Measurements from ENCODE around the gene NPB.

DNA sequence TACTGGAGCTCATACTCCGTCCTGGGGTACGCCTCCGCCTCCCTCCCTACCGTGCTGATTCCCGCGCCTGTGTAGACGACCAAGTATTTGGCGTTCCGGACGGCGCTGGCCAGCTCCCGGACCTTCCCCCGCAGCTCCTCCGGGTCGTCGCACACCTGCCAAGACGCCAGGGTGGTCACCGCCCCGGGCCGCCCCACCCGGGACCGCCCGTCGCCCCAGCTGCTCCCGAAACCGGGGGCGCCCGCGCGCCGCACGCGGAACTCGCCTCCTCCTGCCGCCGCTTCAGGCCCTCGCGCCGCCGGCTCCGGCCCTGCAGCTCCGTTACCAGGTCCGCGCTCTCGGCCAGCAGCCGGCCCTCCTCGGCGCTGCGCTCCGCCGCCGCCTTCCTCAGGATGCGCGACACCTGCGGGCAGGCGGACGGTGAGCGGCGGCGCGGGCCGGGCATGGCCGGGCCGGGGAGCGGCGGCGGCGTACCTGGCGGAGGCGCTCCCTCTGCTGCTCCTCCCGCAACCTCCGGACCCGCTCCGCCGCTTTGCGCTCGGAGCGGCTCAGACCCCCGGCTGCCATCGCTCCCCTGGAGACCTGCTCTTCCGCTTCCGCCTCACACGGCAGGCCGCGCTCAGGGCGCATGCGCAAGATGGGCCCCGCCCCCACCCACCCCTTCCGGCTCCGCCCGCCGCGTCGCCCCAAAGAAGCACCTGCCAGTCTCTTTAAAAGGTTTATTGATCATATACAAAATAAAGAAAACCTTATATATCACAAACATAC is 15.7 kb downstream of the NPB start, which contains the start of gene SIRT7:
- TF ChIP-seq EP300 (IDR thresholded peaks at IDR 0.05; ENCODE audit: borderline replicate concordance in 1 of 2, low read depth in 1 of 2, low read length in 1 of 2) (no peak), USF1 (IDR thresholded peaks at IDR 0.05; ENCODE audit: borderline replicate concordance, low read depth) (no peak), RCOR1 (IDR thresholded peaks at IDR 0.05; ENCODE audit: low read length) (no peak), CTCF (IDR thresholded peaks at IDR 0.05) (no peak), POLR2AphosphoS5 (IDR thresholded peaks at IDR 0.05; ENCODE audit: low read depth, low read length) (peak; percentile 87), IRF3 (IDR thresholded peaks at IDR 0.05; ENCODE audit: low read depth, low read length) (no peak), RAD21 (IDR thresholded peaks at IDR 0.05; ENCODE audit: low read length) (no peak), MXI1 (IDR thresholded peaks at IDR 0.05; ENCODE audit: low read depth, low read length) (peak; percentile 55; the same call in 1 of the 2 replicates), EZH2phosphoT487 (IDR thresholded peaks at IDR 0.05; ENCODE audit: borderline replicate concordance, low read depth) (no peak)
